ENCODE results near the gene CDH20.

DNA sequence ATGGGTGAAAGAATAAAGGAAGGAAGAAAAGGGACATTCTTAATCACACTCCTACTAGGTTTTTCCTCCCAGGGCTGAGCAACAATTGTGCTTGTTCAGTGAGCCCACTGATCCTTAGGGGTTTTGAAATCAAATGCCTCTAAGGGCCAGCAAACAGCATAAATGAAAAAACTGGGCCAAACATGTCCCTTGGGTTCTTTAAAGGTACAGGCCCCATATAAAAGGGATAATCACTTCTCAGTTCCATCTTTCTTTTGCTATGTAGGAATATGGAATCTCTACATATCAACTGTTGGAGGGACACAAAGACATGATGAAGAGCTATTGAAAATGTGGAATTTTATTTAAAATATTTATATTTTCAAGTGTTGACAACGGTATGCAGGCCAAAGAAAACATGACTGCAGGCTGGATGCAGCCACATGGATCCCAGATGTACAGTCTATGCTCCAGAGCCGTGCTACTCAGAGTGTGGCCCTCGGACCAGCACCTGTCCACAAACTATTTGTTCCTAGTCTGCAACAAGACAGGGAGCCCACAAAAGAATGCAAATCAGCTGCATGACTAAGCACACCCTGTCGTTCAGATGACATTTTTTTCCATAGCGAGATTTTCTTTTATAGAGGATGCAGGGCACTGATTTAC lies 110.0 kb downstream of the CDH20 start:
- TF ChIP-seq, protein P1, sequence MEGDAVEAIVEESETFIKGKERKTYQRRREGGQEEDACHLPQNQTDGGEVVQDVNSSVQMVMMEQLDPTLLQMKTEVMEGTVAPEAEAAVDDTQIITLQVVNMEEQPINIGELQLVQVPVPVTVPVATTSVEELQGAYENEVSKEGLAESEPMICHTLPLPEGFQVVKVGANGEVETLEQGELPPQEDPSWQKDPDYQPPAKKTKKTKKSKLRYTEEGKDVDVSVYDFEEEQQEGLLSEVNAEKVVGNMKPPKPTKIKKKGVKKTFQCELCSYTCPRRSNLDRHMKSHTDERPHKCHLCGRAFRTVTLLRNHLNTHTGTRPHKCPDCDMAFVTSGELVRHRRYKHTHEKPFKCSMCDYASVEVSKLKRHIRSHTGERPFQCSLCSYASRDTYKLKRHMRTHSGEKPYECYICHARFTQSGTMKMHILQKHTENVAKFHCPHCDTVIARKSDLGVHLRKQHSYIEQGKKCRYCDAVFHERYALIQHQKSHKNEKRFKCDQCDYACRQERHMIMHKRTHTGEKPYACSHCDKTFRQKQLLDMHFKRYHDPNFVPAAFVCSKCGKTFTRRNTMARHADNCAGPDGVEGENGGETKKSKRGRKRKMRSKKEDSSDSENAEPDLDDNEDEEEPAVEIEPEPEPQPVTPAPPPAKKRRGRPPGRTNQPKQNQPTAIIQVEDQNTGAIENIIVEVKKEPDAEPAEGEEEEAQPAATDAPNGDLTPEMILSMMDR (IDR thresholded peaks at IDR 0.05): no peak
- no peak for TF ChIP-seq POLR2A (IDR thresholded peaks at IDR 0.05)

Measured in vagina (tissue), 2 donors.